PC-3 (cell line): ENCODE data around the gene COX10. TPM values are rescaled to one million over a fixed set of nuclear protein-coding genes. Genes with fewer than 3 reads are reported as not detected.

Source experiments
- ATAC-seq: fragments of 200-7000 bp; cut with Tn5 transposase; 2 replicates; pipeline ENCODE4 v1.9.1; 2020; ENCODE audit warnings: mild to moderate bottlenecking, moderate library complexity
- BruUV-seq: library from RNA; stranded (reverse); fragments of 400-500 nt; replicated peaks from 2 replicates; lab custom pipeline; 2021; lab: Mats Ljungman, UMichigan
- CTCF ChIA-PET: fragments of 300-600 bp; sonication (Branson Sonifier 250); formaldehyde crosslinking; loops from one replicate; lab custom pipeline; 2022; ENCODE audit warnings: antibody characterized with exemption; lab: Charles Lee
- POLR2A ChIA-PET: fragments of 300-600 bp; sonication (Branson Sonifier 250); formaldehyde crosslinking; loops from one replicate; lab custom pipeline; 2022; ENCODE audit warnings: antibody characterized with exemption; ENCODE audit not compliant: unreplicated experiment; lab: Charles Lee
- DNase-seq: peaks from one replicate; pipeline ENCODE4 v3.0.0-alpha.2; 2015
- H2AFZ ChIP-seq: fragments of 300-600 bp; sonication (generic); 2 replicates; pipeline ENCODE4 v1.6.0; 2016; ENCODE audit warnings: antibody characterized with exemption, low read length
- H3F3A ChIP-seq: fragments of 300-600 bp; sonication (generic); one replicate; pipeline ENCODE4 v1.6.0; 2017; ENCODE audit warnings: antibody characterized with exemption, low read length, control low read depth, mild to moderate bottlenecking; ENCODE audit not compliant: unreplicated experiment
- H3K27ac ChIP-seq: fragments of 300-600 bp; sonication (generic); 2 replicates; pipeline ENCODE4 v1.5.1; 2016; ENCODE audit warnings: mild to moderate bottlenecking, low read length
- H3K27me3 ChIP-seq: fragments of 300-600 bp; sonication (generic); 2 replicates; pipeline ENCODE4 v1.6.1; 2016; ENCODE audit warnings: low read length, mixed read lengths
- H3K36me3 ChIP-seq: fragments of 300-600 bp; sonication (generic); 2 replicates; pipeline ENCODE4 v1.6.1; 2016; ENCODE audit warnings: low read depth, mixed run types, low read length, mixed read lengths
- H3K4me1 ChIP-seq: fragments of 300-600 bp; sonication (generic); 2 replicates; pipeline ENCODE4 v1.5.1; 2016; ENCODE audit warnings: low read length; ENCODE audit not compliant: insufficient read depth
- H3K4me2 ChIP-seq: fragments of 300-600 bp; sonication (generic); 2 replicates; pipeline ENCODE4 v1.6.0; 2016; ENCODE audit warnings: low read length
- H3K4me3 ChIP-seq: fragments of 300-600 bp; sonication (generic); 2 replicates; pipeline ENCODE4 v1.5.1; 2016; ENCODE audit warnings: mild to moderate bottlenecking, low read length, mixed read lengths
- H3K79me2 ChIP-seq: fragments of 300-600 bp; sonication (generic); 2 replicates; pipeline ENCODE4 v1.6.1; 2017; ENCODE audit warnings: low read length, mixed read lengths
- H3K9ac ChIP-seq: fragments of 300-600 bp; sonication (generic); 2 replicates; pipeline ENCODE4 v1.6.0; 2016; ENCODE audit warnings: mild to moderate bottlenecking, low read length
- H3K9me2 ChIP-seq: fragments of 300-600 bp; sonication (generic); replicated peaks from 2 replicates; pipeline ENCODE4 v1.6.1; 2016; ENCODE audit warnings: mixed run types, low read length, mixed read lengths
- H3K9me3 ChIP-seq: fragments of 300-600 bp; sonication (generic); 2 replicates; pipeline ENCODE4 v1.6.1; 2016; ENCODE audit warnings: low read length, mixed read lengths
- H4K20me1 ChIP-seq: fragments of 300-600 bp; sonication (generic); 2 replicates; pipeline ENCODE4 v1.6.1; 2016; ENCODE audit warnings: low read length, mixed read lengths
- CTCF ChIP-seq: fragments of 300-600 bp; sonication (generic); conservative IDR thresholded peaks from 2 replicates; pipeline ENCODE4 v1.5.1; 2017; ENCODE audit warnings: antibody characterized with exemption, low read depth, mild to moderate bottlenecking, low read length
- EZH2 ChIP-seq: fragments of 300-600 bp; sonication (generic); IDR thresholded peaks from one replicate; pipeline ENCODE4 v1.6.1; 2017; ENCODE audit warnings: antibody characterized with exemption, mild to moderate bottlenecking, low read length; ENCODE audit not compliant: unreplicated experiment
- EZH2phosphoT487 ChIP-seq: fragments of 300-600 bp; sonication (generic); IDR thresholded peaks from 2 replicates; pipeline ENCODE4 v1.6.1; 2018; ENCODE audit warnings: mild to moderate bottlenecking, antibody characterized with exemption, low read length, borderline replicate concordance
- intact Hi-C: fragments of 100-400 bp; cut with micrococcal nuclease; formaldehyde crosslinking; loops from 2 replicates; pipeline ENCODE4 v1.9.0; 2023
- total RNA-seq: library from RNA; depleted of rRNA; stranded (reverse); fragments of >200 nt; gene quantifications from 2 replicates; pipeline ENCODE4 v1.2.3, GENCODE V29; 2014

Gene COX10
- total RNA-seq, 1 experiment from 2014 or later: 34.7 TPM

- no peaks in the 10 kb centered on the region for H3K9me3 ChIP-seq
- peaks cover 2% of the 10 kb centered on the region for H3K4me1 ChIP-seq
- no peak for DNase-seq
- H3K9ac ChIP-seq: no peak overlapping the region
- H3K4me2 ChIP-seq: no peak overlapping the region
- H3K27ac ChIP-seq: no peak overlapping the region
- H3K36me3 ChIP-seq: peaks cover 3% of the 10 kb centered on the region; the same call in 1 of the 2 replicates
- intact Hi-C loops: loop anchor here (10.0 kb wide), 1 partner anchor 136 kb away; the partner anchor contains the start of gene COX10
- H3K27me3 ChIP-seq: no peaks in the 10 kb centered on the region
- no peak overlapping the region for H3K4me3 ChIP-seq
- no peaks in the 10 kb centered on the region for H3F3A ChIP-seq
- no peaks in the 10 kb centered on the region for H3K9me2 ChIP-seq
- no peak for ATAC-seq
- POLR2A ChIA-PET: no interaction called here
- no peak overlapping the region for H2AFZ ChIP-seq
- CTCF ChIA-PET: no interaction called here
- H4K20me1 ChIP-seq: peaks cover 2% of the 10 kb centered on the region; the same call in 1 of the 2 replicates
- H3K79me2 ChIP-seq: no peaks in the 10 kb centered on the region
- no peak for TF ChIP-seq EZH2phosphoT487
- no peak for TF ChIP-seq EZH2
- TF ChIP-seq CTCF: no peak
- BruUV-seq: no TSS peak
Observed at GRCh38 chr17:14200354-14200753, 131.1 kb downstream of the COX10 start.

GRCh38 chr17:14201021-14201987 lies 132.0 kb downstream of the COX10 start:
- Histone ChIP-seq H3K4me1 (peaks cover 10% of the 10 kb centered on the region), H3K9me3 (no peaks in the 10 kb centered on the region), H4K20me1 (peaks cover 7% of the 10 kb centered on the region; the same call in 1 of the 2 replicates), H3K9ac (no peak overlapping the region), H2AFZ (no peak overlapping the region), H3K79me2 (no peaks in the 10 kb centered on the region), H3K4me3 (no peak overlapping the region), H3K27ac (no peak overlapping the region), H3K4me2 (no peak overlapping the region), H3K27me3 (no peaks in the 10 kb centered on the region), H3K9me2 (no peaks in the 10 kb centered on the region), H3F3A (no peaks in the 10 kb centered on the region), H3K36me3 (peaks cover 3% of the 10 kb centered on the region; the same call in 1 of the 2 replicates)
- TF ChIP-seq CTCF (no peak), EZH2 (no peak), EZH2phosphoT487 (no peak)
- no TSS peak for BruUV-seq
- CTCF ChIA-PET: no interaction called here
- POLR2A ChIA-PET: no interaction called here
- DNase-seq: no peak
- intact Hi-C loops: loop anchor here (10.0 kb wide), 1 partner anchor 137 kb away; the partner anchor contains the start of gene COX10
- ATAC-seq: no peak

- H3K4me2 ChIP-seq: no peak overlapping the region
- H3K9me3 ChIP-seq: no peaks in the 10 kb centered on the region
- ChIA-PET CTCF (no interaction called here), POLR2A (no interaction called here)
- peaks cover 16% of the 10 kb centered on the region for H3K4me1 ChIP-seq
- no peak overlapping the region for H2AFZ ChIP-seq
- H3K9me2 ChIP-seq: no peaks in the 10 kb centered on the region
- peaks cover 4% of the 10 kb centered on the region for H3K36me3 ChIP-seq
- intact Hi-C loops: loop anchor here (10.0 kb wide), 1 partner anchor 137 kb away; the partner anchor contains the start of gene COX10
- H3K27ac ChIP-seq: no peak overlapping the region
- ATAC-seq (no peak), DNase-seq (no peak)
- H3K4me3 ChIP-seq: no peak overlapping the region
- no peaks in the 10 kb centered on the region for H3K27me3 ChIP-seq
- H3K9ac ChIP-seq: no peak overlapping the region
- H3F3A ChIP-seq: no peaks in the 10 kb centered on the region
- BruUV-seq: no TSS peak
- no peak for TF ChIP-seq EZH2
- no peak for TF ChIP-seq EZH2phosphoT487
- no peak for TF ChIP-seq CTCF
- H3K79me2 ChIP-seq: no peaks in the 10 kb centered on the region
- peaks cover 10% of the 10 kb centered on the region; the same call in 1 of the 2 replicates for H4K20me1 ChIP-seq
Observed at GRCh38 chr17:14201988-14202380, 132.7 kb downstream of the COX10 start.
